Right forelimb (tissue), 1 donor: ENCODE measurements around the gene HOTAIR.

Experiments
- DNase-seq: peaks from one replicate; pipeline ENCODE4 v3.0.0-alpha.2; 2018

HOTAIR gene

DNA sequence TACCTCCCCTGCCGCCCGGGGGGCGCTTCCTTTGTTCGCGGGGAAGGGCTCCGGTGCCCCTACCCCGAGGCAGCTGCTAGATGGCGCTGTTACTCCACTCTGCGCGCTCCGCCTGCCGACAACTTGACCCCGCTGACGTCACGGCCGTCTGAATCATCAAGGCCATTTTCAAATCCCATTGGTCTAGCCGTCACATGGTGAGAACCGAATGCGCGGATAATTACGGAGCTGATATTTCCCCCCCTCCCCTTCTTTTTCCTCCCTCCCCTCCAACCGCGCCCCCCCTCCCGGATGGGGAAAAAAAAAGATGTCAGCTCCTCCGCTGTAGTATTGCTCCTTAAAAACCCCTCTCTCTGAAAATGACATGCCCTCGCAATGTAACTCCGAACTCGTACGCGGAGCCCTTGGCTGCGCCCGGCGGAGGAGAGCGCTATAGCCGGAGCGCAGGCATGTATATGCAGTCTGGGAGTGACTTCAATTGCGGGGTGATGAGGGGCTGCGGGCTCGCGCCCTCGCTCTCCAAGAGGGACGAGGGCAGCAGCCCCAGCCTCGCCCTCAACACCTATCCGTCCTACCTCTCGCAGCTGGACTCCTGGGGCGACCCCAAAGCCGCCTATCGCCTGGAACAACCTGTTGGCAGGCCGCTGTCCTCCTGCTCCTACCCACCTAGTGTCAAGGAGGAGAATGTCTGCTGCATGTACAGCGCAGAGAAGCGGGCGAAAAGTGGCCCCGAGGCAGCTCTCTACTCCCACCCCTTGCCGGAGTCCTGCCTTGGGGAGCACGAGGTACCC lies 10.3 kb upstream of the HOTAIR start, which contains the start of gene HOXC10:
Gene HOXC10, plus strand, starts transcription at position 246 of the 791 bp plus-strand sequence. Its CDS starts 114 bp downstream, at position 360.
- peak; percentile 88 for DNase-seq

DNA sequence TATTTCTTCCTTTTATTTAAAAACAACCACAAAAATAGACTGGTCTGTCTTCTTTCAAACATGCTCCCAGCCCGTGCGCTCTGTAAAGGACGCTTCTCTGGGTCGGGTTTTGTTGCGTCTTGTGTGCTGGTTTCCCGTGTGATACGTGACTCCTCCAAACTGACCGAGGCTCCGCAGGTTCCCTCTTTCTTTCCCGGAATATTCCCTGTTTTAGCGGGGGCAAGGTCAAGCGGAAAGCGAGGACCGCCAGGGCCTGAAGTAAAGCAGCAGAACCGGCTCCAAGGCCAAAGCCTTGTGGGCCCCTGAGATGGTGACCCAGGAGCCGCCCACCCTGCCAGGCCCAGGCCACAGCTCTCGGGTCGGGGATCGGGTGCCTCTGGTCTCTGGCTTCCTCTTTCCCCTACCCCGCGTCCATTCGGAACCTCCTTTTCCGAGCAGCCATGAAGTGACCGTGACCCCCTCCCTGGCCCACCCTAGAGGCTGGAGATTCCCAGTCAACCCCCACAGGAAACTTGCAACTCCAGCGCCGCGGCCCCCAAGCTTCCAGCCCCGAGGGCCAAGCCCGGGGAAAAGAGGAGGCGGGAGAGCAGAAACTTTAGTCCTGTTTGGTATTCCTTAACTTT lies 9.3 kb upstream of the HOTAIR start:
- DNase-seq = no peak

DNA sequence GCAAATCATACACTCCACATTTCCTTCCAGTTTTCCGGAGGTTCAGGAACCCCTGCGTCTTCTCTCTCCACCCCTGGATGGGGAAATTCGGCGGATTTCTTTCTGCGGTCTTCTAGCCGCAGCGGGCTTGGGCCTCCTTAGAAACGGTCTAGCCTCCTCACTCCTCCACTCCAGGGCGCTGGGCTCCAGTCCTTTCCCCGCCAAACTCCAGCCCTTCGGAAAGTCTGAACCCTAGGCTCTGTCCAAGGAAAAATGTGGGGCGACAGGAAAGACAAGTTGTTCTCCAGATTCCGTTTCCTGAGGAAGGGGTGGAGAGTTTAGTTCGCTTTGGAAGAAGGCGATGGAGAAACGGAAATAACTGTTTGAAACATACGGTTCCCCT lies 8.8 kb upstream of the HOTAIR start:
- no peak for DNase-seq

DNA sequence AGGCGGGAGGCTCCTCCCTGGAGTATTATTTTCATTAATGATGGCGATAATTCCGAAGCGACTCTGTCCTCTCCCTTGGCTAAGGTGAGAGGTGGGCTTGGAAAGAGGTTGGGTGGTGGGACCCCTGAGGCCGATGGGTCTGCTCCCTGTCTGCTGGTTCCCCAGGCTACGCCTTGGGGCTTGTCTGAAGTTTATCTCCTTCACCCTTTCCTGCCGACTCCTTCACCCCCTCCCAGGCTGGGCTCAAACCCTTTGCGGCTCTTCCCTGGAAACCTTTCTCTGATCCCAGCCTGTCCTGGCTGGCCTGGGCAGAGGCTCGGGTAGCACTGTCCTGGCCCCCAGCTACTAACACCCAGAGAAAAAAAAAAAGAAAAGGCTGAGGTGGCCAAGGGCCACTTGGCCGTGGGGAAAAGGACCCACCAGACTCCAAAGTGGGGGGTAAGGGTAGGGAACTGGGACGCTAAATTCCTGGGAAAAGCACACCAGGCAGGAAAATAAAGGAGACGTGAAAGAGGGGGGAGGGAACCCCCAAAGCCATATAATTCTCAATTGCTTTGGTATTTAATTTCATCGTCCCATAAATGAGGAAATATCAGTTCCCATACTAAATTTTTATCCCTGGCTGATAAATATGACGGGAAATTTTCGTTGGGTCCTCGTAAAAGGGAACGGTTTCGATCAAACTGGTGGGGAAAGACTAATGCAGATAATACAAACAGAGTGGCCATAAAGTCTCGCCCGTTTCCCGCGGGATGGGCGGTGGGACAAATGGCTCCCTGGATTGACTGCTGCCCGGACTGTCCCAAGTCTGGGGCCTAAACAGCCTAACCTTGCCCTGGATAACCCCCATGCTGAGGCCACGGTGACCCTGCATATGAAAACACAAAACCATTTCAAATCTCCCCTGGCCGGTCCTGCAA lies 8.2 kb upstream of the HOTAIR start:
- DNase-seq = no peak

DNA sequence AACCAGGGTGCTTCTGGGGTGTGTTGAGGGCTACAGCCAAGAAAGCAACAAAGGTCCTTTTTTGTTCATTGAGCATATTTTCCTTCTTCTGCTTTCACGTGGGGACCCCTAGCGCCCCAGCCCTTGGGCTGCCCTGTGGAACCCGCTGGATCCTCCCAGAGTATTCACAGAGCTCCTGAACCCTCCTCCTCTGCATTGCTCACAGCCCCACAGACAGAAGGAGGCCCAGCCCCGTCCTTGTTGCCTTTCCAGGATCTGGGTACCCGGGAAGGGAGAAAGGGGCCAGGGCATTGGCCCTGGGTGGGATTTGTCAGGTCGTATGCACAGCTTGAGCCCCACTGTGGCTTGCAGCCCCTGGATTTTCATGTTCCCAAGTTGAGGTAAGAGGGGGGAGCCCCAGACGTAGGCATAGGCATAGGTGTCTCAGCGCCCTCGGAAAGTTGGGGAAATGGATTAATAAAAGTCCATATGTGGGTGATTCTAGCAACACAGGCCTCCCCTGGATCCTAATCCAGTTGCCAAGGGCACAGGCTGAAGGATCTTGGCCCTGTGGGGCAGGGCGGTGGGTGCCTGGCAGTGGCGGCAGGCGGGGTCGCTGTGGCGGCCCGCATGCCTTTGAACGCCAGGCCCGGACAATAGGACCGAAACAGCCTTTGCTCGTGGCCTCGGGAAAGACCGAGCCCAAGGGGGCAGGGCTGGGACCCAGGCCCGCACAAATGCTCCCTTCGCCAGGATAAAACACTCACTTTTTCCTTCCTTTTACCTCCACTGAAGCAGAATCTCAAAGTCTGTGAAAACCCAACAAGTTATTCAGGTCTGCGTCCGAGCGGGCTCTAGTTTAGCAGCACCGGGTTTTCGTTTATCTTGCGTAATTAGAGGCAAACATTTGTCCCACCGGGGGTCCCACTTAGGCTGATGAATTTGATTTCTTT lies 7.1 kb upstream of the HOTAIR start:
- no peak for DNase-seq

DNA sequence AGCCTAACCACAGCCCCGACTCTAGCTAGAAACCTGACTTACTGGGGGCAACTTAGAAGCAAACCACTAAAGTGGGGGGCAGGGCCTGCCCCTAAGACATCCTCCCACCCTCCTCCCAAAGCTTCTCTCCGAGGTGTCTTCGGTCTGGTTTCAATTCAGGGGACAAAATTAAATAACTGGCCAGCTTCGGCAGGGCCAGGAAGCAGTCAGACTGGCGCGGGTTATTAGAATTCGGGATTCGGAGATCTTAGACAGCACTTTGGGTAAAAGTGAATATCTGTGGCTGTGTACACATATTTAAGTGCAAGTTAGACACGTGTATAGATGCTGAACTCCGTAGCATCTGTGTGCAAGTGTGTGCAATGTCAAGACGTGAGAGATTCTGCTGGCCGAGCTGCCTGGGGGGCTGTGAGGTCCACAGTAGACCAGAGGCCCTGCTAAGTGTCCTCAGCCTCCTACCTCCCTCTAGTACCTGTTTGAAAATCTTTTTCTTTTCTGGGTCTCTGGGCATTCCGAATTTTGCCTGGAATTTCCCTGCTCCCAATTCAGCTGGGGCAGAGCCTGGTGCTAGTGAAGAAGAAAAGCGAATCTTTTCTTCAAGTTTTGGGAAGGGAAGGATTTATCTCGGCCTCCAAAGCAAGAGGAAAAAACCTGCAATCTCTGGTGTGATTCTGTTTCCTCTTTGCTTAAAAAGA lies 6.2 kb upstream of the HOTAIR start:
- DNase-seq = no peak

DNA sequence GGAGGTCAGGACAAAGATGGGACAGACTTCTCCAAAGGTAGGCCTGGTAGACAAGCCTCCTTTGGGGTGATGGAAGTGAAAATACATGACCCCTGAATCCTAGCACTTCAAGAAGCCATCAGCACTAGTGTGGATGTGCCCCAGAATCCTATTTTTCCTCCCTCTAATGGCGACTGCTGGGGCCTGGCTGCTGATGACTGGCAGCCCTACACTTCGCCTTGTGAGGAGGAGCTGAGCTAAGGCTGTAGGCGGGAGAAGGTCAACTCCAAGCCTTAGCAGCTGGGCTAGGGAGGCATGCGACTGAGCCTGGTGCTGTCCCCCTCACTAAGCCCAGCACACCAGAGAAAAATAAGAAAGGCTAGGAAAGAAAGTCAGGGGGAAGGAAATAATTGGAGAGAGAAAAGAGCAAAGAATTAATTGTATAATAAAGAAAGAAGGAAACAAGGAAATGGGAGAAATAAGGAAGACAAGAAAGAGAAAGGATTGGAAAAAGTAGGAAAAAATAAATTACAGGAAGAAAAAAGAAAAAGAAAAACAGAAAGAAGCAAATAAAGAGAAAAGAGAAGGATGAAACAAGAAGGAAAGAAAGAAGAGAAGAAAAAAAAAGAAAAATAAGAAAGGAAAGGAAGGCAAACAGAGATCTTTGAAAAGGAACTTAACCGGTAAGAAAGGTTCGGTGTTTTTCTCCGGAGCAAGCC lies 5.5 kb upstream of the HOTAIR start:
- no peak for DNase-seq

DNA sequence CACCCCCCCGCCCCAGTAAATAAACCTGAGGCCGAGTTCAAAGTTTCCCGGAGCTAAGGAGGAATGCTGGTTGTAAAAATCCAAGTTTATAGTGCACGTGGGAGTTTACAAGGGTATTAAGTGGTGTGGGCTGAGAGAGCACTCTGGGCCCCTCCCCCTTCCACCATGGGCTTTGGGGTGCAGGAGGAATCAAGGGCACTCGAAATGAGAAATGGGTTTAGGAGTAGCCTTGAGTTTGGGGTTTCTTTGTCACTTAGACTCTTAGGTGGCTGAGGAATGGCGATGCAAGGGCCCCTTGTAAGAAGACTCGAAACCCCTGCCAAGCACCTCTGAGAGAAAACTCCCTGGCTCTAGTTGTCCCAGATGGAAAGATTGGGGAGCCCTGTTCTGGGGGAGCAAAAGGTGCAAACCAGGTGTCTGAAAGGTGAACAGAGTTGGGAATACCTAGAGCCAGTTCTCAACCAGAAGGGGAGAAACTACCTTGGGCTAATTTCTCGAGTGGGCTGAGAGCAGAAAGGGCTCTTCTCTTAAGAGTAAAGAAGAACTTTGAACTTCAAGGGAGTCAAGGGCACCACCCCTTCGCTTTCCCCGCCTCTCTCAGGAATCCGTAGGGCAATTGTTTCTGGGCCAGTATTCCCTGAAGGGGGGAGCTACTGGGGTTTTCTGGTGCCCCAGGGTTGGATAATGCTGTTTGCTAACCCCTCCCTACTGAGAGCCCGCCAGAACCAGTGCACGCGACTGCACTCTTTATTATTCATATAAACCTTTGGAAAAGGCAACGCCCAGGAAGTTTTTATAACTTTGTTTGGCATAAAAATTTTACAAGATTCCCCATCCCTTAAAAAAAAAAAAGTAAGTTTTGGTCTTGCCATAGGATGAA lies 4.0 kb upstream of the HOTAIR start:
- no peak for DNase-seq

DNA sequence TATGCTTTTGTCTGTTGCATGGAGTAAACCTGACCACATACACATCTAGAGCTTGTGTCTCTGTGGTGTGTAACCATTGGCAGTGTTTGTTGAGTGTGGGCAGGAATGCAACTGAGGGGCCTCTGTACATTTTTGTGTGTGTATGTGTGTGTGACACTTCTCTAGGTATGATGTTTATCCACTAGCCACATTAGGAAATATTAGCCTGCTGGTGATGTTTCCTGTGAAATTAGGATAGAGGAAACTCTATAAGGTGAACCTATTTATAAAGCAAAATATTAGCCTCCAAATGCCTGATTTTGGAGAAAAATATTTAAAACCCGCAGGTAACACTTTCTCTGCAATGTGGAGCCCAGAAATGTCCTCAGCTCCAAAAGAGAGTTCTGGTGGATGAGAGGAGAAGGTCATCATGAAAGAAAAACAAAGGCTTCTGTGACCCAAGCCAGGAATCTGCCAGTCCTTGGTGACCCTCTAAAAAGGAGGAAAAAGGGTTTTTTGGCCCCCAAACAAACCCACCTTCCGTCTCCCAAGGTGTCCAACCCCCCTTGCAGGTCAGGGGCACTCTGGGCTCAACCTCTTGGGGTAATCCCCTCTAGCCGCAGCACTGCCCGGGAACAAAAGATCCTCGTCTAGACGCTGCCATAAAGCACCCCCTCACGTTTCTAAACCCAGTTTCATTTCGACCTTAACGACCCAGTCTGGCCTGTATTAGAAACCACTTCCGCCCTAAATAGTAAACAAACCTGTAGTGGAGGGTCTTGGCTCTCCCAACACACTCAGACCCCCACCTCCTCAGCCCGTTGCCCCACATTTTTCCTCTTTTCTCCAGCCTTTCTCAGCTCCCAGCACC lies 3.1 kb upstream of the HOTAIR start:
- DNase-seq = no peak

DNA sequence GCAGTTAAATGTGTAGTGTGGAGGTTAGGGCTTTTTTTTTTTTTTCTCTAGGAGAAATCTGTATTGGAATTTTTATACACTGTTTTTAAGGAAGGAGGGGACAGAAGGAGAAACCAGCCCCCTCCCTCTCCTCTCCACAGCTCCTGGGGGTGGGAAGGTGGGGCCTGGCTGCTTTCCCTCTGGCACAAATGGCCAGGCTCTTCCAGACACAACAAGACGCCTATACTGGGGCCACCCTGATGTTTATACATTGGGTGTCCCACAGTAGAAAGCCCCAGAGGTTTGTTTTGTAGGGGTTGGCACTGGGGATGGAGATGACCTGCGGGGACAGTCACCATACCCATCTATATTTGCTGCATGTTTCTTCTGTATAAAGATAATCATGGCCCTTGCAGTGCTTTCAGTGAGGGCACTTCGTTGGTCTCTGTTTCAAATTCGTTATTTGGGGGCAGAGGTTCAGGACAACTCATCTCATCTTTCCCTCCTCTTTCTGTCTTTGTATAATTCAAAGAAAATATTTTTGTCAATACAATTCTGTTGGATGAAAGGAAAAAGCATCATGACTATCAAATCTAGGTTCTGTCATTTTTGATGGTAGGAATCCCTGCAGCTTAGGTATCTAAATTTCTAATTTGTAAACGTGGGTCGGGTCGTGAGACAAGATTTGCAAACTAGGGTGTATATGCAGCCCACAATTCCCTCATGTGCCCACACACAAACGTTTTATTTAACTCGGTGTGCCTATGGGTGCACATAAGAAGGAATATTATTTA lies 2.3 kb upstream of the HOTAIR start:
- no peak for DNase-seq

DNA sequence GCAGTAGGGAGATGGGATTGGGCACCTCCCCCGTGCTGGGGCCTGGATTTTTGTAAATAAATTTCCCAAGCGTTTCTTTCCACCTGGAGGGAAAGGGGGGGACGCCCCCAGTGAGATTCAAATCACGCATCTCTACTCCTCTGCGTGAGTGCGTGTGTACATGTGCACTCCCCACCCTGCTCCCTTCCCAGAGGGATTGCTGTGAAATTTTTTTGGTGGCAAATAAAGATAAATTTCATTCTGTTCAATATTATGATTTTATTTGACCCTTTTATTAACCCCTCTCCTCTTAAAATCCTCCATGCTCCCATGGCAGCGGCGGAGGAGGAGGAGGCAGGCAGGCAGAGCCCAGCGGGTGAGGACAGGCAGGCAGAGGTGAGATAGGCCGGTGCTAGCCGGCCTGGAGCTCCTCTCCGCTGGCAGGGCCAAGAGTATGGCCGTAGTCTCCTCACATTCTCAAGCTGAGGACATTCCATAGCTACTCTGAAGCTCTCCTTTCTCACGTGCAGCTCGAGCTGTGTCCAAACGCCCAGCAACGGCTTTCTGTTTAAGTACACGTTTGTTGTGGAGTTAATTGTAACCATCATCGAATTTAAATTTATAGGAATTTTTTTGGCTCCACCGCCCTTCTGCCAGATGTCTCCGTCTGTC lies 1.5 kb upstream of the HOTAIR start:
- DNase-seq = no peak

DNA sequence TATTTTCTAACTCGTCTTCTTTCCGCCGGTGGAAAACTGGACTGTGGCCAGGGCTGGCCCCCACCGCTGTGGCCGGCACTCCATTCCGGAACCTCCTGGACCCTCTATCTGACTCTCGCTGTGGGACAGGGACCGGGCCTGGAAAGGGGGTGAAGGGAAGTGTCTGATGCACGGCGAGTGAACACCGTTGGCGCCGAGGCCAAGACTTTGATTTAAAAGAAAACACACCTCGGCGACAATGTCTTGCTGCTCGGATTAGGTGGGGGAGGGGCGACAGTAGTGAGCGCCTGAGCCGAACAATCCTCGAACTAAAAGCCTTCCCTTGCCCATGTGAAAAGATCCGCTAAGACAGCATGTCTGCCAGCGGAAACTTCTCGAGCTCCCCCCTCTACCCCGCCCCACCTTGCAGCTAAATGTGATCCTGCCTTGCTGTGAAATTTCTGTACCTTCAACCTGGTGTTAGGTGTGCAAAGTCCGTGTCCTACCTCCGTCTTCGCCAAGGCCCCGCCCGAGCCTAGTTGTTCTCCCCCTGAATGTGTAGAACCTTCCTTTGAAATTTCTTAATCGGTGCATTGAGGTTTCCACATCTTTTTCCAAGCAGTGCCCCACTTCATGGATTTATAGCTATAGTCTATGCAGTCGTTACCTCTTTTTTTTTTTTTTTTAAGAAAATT lies 862 bp upstream of the HOTAIR start:
- DNase-seq = no peak

DNA sequence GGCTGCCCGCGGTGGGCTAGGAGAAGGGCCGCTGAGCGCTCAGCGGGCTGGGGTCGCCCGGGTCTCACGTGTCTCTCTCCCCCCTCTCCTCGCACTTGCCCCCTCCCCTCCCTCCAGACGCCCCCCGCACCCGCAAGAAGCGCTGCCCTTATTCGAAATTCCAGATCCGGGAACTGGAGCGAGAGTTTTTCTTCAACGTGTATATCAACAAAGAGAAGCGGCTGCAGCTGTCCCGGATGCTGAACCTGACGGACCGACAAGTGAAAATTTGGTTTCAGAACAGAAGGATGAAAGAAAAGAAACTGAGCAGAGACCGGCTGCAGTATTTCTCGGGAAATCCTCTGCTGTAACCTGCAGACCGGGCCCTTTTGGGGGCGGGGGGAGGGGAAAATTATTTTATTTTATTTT lies 314 bp upstream of the HOTAIR start:
- DNase-seq = no peak

DNA sequence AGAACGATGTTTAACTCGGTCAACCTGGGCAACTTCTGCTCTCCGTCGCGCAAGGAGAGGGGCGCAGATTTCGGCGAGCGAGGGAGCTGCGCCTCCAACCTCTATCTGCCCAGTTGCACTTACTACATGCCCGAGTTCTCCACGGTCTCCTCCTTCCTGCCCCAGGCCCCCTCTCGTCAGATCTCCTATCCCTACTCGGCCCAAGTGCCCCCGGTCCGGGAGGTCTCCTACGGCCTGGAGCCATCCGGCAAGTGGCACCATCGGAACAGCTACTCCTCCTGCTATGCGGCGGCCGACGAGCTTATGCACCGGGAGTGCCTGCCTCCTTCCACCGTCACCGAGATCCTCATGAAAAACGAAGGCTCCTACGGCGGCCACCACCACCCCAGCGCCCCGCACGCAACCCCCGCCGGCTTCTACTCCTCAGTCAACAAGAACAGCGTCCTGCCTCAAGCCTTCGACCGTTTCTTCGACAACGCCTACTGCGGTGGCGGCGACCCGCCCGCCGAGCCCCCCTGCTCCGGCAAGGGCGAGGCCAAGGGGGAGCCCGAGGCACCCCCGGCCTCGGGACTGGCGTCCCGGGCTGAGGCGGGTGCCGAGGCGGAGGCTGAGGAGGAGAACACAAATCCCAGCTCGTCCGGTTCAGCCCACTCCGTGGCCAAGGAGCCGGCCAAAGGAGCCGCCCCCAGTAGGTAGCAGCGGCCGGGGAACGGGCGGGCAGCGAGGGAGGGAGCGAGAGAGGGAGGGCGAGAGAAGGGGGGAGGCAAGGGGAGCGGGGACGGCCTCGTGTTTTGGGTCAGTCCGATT lies 1.3 kb downstream of the HOTAIR start:
- DNase-seq = no peak

DNA sequence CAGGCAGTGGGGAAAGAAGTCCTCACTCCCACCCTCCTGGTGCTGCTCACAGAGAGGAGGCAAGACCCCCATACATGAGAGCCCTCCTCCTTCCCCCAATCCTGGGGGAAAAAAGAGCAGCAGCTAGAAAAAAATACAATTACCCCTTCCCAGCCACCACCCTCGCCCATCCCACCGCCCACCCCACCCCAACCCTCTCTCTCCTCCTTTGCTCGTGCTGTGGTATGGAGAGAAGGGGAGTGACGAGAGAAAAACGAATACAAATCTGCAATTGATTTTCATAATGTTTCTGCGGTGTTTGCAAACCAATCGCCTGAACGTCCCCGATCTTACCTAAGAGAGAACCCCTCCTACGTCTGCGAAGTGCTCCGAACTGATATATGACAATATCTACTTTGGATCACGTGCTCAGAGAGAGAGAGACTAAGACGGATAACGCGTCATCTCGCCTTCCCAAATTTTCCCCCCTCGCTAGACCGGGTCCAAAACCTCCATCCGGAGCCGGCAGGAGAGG lies 2.0 kb downstream of the HOTAIR start, which contains the start of gene HOXC11:
Gene HOXC11, plus strand, starts transcription at position 405 of the 514 bp plus-strand sequence. CDS start 116 bp downstream, outside the sequence.
- no peak for DNase-seq
